Measurements from ENCODE around the gene PDS5B. TPM values are rescaled to one million over a fixed set of nuclear protein-coding genes. Genes with fewer than 3 reads are reported as not detected.

The PDS5B gene
- total RNA-seq, 1 experiment from 2014 or later = 44.3 TPM

DNA sequence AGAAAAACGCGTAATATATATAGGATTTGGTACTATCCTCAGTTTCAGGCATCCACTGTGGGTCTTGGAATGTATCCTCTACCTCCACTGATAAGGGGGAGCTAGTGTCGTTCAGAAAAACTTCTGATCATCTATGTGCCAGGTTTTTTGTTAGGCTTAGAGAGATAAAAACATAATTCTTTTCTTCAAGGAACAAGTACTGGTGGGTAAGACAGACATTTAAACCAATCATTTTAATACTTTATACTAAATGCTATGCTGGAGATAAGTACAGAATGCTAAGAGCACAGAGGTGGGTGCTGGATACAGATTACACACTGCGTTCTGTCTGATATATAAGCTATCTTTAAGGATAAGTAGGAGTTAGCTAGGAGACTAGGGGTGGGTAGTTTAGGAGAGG lies 166.1 kb downstream of the PDS5B start (continued):
- no peak for TF ChIP-seq GABPB1 (CRISPR knock-in tag; IDR thresholded peaks at IDR 0.05)
- TF ChIP-seq, protein P1, sequence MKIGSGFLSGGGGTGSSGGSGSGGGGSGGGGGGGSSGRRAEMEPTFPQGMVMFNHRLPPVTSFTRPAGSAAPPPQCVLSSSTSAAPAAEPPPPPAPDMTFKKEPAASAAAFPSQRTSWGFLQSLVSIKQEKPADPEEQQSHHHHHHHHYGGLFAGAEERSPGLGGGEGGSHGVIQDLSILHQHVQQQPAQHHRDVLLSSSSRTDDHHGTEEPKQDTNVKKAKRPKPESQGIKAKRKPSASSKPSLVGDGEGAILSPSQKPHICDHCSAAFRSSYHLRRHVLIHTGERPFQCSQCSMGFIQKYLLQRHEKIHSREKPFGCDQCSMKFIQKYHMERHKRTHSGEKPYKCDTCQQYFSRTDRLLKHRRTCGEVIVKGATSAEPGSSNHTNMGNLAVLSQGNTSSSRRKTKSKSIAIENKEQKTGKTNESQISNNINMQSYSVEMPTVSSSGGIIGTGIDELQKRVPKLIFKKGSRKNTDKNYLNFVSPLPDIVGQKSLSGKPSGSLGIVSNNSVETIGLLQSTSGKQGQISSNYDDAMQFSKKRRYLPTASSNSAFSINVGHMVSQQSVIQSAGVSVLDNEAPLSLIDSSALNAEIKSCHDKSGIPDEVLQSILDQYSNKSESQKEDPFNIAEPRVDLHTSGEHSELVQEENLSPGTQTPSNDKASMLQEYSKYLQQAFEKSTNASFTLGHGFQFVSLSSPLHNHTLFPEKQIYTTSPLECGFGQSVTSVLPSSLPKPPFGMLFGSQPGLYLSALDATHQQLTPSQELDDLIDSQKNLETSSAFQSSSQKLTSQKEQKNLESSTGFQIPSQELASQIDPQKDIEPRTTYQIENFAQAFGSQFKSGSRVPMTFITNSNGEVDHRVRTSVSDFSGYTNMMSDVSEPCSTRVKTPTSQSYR (CRISPR knock-in tag; IDR thresholded peaks at IDR 0.05) = no peak

DNA sequence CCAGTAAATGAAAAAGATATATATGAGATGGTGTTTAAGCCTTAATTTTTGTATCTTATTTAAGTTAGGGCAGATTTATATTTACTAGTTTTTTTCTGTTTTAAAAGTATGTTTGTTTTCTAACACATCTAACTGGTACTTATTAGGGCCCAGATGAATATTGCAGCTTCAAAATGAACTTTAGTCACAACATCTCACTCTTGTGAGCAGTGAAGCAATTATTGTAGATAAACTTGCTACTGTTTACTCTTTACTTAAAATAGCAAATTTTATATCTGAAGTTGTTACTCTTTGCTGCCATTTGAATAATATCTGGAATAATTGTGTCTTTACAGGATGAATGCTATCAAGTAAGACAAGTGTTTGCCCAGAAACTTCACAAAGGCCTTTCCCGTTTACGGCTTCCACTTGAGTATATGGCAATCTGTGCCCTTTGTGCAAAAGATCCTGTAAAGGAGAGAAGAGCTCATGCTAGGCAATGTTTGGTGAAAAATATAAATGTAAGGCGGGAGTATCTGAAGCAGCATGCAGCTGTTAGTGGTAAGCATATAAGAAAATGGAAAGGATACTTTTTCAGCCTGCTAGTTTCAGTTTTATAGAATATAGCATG lies 166.8 kb downstream of the PDS5B start:
- H3K27me3 Mint-ChIP-seq (ENCODE audit: low read depth) = no peaks in the 10 kb centered on the region
- no peak for TF ChIP-seq GTF2I (CRISPR knock-in tag; conservative IDR thresholded peaks at IDR 0.05)
- TF ChIP-seq, protein P2, sequence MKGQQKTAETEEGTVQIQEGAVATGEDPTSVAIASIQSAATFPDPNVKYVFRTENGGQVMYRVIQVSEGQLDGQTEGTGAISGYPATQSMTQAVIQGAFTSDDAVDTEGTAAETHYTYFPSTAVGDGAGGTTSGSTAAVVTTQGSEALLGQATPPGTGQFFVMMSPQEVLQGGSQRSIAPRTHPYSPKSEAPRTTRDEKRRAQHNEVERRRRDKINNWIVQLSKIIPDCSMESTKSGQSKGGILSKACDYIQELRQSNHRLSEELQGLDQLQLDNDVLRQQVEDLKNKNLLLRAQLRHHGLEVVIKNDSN (CRISPR knock-in tag; IDR thresholded peaks at IDR 0.05) = no peak
- TF ChIP-seq, protein P3, sequence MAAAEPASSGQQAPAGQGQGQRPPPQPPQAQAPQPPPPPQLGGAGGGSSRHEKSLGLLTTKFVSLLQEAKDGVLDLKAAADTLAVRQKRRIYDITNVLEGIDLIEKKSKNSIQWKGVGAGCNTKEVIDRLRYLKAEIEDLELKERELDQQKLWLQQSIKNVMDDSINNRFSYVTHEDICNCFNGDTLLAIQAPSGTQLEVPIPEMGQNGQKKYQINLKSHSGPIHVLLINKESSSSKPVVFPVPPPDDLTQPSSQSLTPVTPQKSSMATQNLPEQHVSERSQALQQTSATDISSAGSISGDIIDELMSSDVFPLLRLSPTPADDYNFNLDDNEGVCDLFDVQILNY (CRISPR knock-in tag; IDR thresholded peaks at IDR 0.05) = no peak
- TF ChIP-seq, protein P4, sequence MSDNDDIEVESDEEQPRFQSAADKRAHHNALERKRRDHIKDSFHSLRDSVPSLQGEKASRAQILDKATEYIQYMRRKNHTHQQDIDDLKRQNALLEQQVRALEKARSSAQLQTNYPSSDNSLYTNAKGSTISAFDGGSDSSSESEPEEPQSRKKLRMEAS (CRISPR knock-in tag; IDR thresholded peaks at IDR 0.05) = no peak
- H3K4me1 Mint-ChIP-seq = no peaks in the 10 kb centered on the region
- H3K36me3 Mint-ChIP-seq = peaks cover 11% of the 10 kb centered on the region
- H3K9me3 Mint-ChIP-seq = no peaks in the 10 kb centered on the region
- H3K27ac Mint-ChIP-seq = no peak overlapping the region
- ChIA-PET CTCF (no interaction called here), POLR2A (no interaction called here)
- ATAC-seq = no peak
- H3K4me3 Mint-ChIP-seq = no peak overlapping the region
- no peak for DNase-seq (ENCODE audit: low spot score)

DNA sequence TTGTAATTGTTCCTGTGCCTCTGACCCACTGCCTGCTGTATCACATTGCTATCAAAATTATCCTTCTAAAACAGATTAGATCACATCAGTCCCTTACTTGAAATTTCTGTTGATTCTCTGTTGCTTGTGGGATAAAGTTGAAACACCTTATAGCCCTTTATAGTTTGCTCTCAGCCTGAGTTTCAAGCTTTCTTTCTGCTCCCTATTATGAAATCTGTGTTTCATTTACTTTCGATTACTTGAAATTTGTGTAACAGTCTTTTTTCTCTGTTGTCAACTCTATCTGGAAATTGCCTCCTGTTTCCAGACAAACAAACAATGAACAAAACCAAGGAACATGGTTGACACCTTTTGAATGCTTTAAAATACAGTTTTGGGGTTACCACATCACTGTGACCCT lies 167.9 kb downstream of the PDS5B start:
- ChIA-PET POLR2A (no interaction called here), CTCF (no interaction called here)
- no peaks in the 10 kb centered on the region for H3K27me3 Mint-ChIP-seq (ENCODE audit: low read depth)
- ATAC-seq (no peak), DNase-seq (ENCODE audit: low spot score) (no peak)
- no peak overlapping the region for H3K27ac Mint-ChIP-seq
- peaks cover 17% of the 10 kb centered on the region for H3K36me3 Mint-ChIP-seq
- no peak overlapping the region for H3K4me3 Mint-ChIP-seq
- TF ChIP-seq, protein P5, sequence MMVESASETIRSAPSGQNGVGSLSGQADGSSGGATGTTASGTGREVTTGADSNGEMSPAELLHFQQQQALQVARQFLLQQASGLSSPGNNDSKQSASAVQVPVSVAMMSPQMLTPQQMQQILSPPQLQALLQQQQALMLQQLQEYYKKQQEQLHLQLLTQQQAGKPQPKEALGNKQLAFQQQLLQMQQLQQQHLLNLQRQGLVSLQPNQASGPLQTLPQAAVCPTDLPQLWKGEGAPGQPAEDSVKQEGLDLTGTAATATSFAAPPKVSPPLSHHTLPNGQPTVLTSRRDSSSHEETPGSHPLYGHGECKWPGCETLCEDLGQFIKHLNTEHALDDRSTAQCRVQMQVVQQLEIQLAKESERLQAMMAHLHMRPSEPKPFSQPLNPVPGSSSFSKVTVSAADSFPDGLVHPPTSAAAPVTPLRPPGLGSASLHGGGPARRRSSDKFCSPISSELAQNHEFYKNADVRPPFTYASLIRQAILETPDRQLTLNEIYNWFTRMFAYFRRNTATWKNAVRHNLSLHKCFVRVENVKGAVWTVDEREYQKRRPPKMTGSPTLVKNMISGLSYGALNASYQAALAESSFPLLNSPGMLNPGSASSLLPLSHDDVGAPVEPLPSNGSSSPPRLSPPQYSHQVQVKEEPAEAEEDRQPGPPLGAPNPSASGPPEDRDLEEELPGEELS (CRISPR knock-in tag; IDR thresholded peaks at IDR 0.05) = no peak
- TF ChIP-seq CBFB (CRISPR knock-in tag; IDR thresholded peaks at IDR 0.05; ENCODE audit: low read depth) (no peak), JAZF1 (CRISPR knock-in tag; IDR thresholded peaks at IDR 0.05) (no peak), ZNF138 (CRISPR knock-in tag; conservative IDR thresholded peaks at IDR 0.05) (no peak), FOXK1 (CRISPR knock-in tag; IDR thresholded peaks at IDR 0.05) (no peak)
- TF ChIP-seq, protein P2 (CRISPR knock-in tag; IDR thresholded peaks at IDR 0.05) = no peak
- H3K9me3 Mint-ChIP-seq = no peaks in the 10 kb centered on the region
- H3K4me1 Mint-ChIP-seq = no peaks in the 10 kb centered on the region

DNA sequence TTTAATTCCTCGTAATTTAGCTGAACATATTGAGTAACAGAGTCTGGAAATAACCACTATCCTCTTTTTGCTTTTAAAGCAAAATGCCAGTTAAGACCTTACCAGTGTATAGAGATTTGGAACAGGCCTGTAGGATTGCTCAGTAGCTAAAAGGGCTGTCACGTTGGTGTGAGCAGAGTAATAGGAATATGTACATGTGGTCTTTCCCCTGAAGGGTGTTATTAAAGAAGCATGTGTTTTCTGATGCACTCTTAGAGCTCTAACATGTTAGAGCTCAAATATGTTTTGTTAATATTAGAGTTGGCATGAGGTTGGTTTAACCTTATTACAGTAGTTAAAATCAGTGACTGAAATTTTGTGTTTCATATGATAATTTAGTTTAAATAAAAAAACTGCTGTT lies 172.9 kb downstream of the PDS5B start:
- Mint-ChIP-seq H3K4me1 (no peaks in the 10 kb centered on the region), H3K4me3 (no peak overlapping the region), H3K27me3 (ENCODE audit: low read depth) (no peaks in the 10 kb centered on the region), H3K27ac (no peak overlapping the region), H3K9me3 (peaks cover 15% of the 10 kb centered on the region), H3K36me3 (peaks cover 35% of the 10 kb centered on the region)
- POLR2A ChIA-PET = no interaction called here
- no peak for DNase-seq (ENCODE audit: low spot score)
- no peak for ATAC-seq
- CTCF ChIA-PET = no interaction called here
- TF ChIP-seq, protein P6, sequence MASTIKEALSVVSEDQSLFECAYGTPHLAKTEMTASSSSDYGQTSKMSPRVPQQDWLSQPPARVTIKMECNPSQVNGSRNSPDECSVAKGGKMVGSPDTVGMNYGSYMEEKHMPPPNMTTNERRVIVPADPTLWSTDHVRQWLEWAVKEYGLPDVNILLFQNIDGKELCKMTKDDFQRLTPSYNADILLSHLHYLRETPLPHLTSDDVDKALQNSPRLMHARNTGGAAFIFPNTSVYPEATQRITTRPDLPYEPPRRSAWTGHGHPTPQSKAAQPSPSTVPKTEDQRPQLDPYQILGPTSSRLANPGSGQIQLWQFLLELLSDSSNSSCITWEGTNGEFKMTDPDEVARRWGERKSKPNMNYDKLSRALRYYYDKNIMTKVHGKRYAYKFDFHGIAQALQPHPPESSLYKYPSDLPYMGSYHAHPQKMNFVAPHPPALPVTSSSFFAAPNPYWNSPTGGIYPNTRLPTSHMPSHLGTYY (CRISPR knock-in tag; IDR thresholded peaks at IDR 0.05) = no peak
- TF ChIP-seq, protein P7, sequence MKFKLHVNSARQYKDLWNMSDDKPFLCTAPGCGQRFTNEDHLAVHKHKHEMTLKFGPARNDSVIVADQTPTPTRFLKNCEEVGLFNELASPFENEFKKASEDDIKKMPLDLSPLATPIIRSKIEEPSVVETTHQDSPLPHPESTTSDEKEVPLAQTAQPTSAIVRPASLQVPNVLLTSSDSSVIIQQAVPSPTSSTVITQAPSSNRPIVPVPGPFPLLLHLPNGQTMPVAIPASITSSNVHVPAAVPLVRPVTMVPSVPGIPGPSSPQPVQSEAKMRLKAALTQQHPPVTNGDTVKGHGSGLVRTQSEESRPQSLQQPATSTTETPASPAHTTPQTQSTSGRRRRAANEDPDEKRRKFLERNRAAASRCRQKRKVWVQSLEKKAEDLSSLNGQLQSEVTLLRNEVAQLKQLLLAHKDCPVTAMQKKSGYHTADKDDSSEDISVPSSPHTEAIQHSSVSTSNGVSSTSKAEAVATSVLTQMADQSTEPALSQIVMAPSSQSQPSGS (CRISPR knock-in tag; IDR thresholded peaks at IDR 0.05; ENCODE audit: borderline replicate concordance, low read depth) = no peak
- TF ChIP-seq GABPB1 (CRISPR knock-in tag; IDR thresholded peaks at IDR 0.05) = no peak
- TF ChIP-seq, protein P8, sequence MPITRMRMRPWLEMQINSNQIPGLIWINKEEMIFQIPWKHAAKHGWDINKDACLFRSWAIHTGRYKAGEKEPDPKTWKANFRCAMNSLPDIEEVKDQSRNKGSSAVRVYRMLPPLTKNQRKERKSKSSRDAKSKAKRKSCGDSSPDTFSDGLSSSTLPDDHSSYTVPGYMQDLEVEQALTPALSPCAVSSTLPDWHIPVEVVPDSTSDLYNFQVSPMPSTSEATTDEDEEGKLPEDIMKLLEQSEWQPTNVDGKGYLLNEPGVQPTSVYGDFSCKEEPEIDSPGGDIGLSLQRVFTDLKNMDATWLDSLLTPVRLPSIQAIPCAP (CRISPR knock-in tag; IDR thresholded peaks at IDR 0.05) = no peak
- TF ChIP-seq, protein P9, sequence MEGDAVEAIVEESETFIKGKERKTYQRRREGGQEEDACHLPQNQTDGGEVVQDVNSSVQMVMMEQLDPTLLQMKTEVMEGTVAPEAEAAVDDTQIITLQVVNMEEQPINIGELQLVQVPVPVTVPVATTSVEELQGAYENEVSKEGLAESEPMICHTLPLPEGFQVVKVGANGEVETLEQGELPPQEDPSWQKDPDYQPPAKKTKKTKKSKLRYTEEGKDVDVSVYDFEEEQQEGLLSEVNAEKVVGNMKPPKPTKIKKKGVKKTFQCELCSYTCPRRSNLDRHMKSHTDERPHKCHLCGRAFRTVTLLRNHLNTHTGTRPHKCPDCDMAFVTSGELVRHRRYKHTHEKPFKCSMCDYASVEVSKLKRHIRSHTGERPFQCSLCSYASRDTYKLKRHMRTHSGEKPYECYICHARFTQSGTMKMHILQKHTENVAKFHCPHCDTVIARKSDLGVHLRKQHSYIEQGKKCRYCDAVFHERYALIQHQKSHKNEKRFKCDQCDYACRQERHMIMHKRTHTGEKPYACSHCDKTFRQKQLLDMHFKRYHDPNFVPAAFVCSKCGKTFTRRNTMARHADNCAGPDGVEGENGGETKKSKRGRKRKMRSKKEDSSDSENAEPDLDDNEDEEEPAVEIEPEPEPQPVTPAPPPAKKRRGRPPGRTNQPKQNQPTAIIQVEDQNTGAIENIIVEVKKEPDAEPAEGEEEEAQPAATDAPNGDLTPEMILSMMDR (IDR thresholded peaks at IDR 0.05) = no peak
